ENCODE data around the gene ST3GAL3.

- TF ChIP-seq CTCF (IDR thresholded peaks at IDR 0.05) (no peak), POLR2A (IDR thresholded peaks at IDR 0.05) (no peak), EP300 (IDR thresholded peaks at IDR 0.05) (no peak), POLR2AphosphoS5 (IDR thresholded peaks at IDR 0.05) (no peak)
These were observed 28.4 kb upstream of the ST3GAL3 start for GRCh38 chr1:43678940-43679339.
